ENCODE measurements around the gene CRYZL1. TPM values are rescaled to one million over a fixed set of nuclear protein-coding genes. Genes with fewer than 3 reads are reported as not detected.

Gene CRYZL1
- total RNA-seq, 1 experiment from 2014 or later, result 13.5 TPM

- Histone ChIP-seq H3K18ac (ENCODE audit: insufficient read length, low read depth, low read length) (no peak overlapping the region), H3T11ph (ENCODE audit: low read length) (no peak overlapping the region), H3K4me1 (ENCODE audit: insufficient read depth, low read length) (peaks cover 2% of the 10 kb centered on the region; the same call in 1 of the 2 replicates), H3K79me2 (ENCODE audit: insufficient read depth, low read length) (peaks cover 41% of the 10 kb centered on the region), H2BK15ac (ENCODE audit: low read depth, low read length) (no peak overlapping the region), H3K23me2 (ENCODE audit: insufficient read length, low read depth, low read length, poor library complexity, severe bottlenecking) (no peaks in the 10 kb centered on the region), H2BK5ac (ENCODE audit: insufficient read length, low read length) (no peak overlapping the region), H3K4me2 (ENCODE audit: insufficient read depth, insufficient read length, low read length) (no peak overlapping the region), H3K4ac (ENCODE audit: low read depth, low read length) (no peak overlapping the region), H2BK20ac (ENCODE audit: low read depth, low read length, poor library complexity, severe bottlenecking) (no peak overlapping the region), H2BK120ac (ENCODE audit: low read depth, low read length, poor library complexity, severe bottlenecking) (no peak overlapping the region), H3K9ac (ENCODE audit: extremely low read depth, insufficient read length, low read length) (no peak overlapping the region), H3K27me3 (ENCODE audit: insufficient read depth, low read length) (no peaks in the 10 kb centered on the region), H4K91ac (ENCODE audit: insufficient read length, low read depth, low read length) (no peak overlapping the region), H4K5ac (ENCODE audit: insufficient read length, low read depth, low read length) (no peak overlapping the region), H3K23ac (ENCODE audit: insufficient read length, low read depth, low read length) (no peak overlapping the region), H2BK12ac (ENCODE audit: insufficient read length, low read depth, low read length) (no peak overlapping the region), H3K56ac (ENCODE audit: insufficient read length, low read depth, low read length) (no peak overlapping the region), H2AFZ (ENCODE audit: low read length) (no peak overlapping the region), H4K8ac (replicated peaks; ENCODE audit: insufficient read length, low read depth, low read length) (no peak overlapping the region), H3K79me1 (ENCODE audit: insufficient read depth, low read depth, low read length, poor library complexity, severe bottlenecking) (peaks cover 5% of the 10 kb centered on the region), H3K9me3 (ENCODE audit: control insufficient read depth, low read depth, low read length) (no peaks in the 10 kb centered on the region), H4K20me1 (ENCODE audit: control insufficient read depth, insufficient read depth, insufficient read length) (no peaks in the 10 kb centered on the region), H3K14ac (ENCODE audit: insufficient read depth, low read length) (no peak overlapping the region), H3K27ac (ENCODE audit: insufficient read length, low read depth, low read length) (no peak overlapping the region), H2AK5ac (ENCODE audit: insufficient read length, low read length) (no peak overlapping the region)
- no peaks in the 10 kb centered on the region for H3K27me3 Mint-ChIP-seq (ENCODE audit: low read depth)
- no peak for TF ChIP-seq CTCF (conservative IDR thresholded peaks at IDR 0.05)
- DNase-seq, result no peak
- peaks cover 40 to 52% of the 10 kb centered on the region in 2 experiments for H3K4me1 Mint-ChIP-seq
- H3K4me3 Mint-ChIP-seq, result no peak overlapping the region
- no CpG with 5 or more reads among the region's 1 CpG for WGBS (ENCODE audit: extremely low coverage, insufficient read length, low lambda C conversion rate)
- H3K9me3 Mint-ChIP-seq, result no peaks in the 10 kb centered on the region
- H3K36me3 Mint-ChIP-seq (ENCODE audit: insufficient read depth in 1 of 3, low read depth in 3 of 3), result peaks cover 2 to 20% (median 4%) of the 10 kb centered on the region in 3 experiments; a peak in 6 of 7 replicates
- H3K27ac Mint-ChIP-seq, result peak overlapping the region in 1 of 3 experiments; percentile 25; a peak in 1 of 7 replicates
These were observed 18.0 kb upstream of the CRYZL1 start for GRCh38 chr21:33659568-33659949.
